Smooth muscle cell (in vitro differentiated cells): ENCODE measurements around the gene RALGDS. TPM values are rescaled to one million over a fixed set of nuclear protein-coding genes. Genes with fewer than 3 reads are reported as not detected.
"Not testable (repeated sequence)": the region's sequence is repeated elsewhere in the genome, so short reads cannot be mapped to it uniquely, and the experiment has no call there.

Experiments
- DNase-seq: peaks from one replicate; lab custom pipeline; 2025; ENCODE audit not compliant: unreplicated experiment; lab: John Stamatoyannopoulos, UW
- H2AFZ ChIP-seq: fragments of 200-600 bp; sonication (generic); 2 replicates; pipeline ENCODE4 v1.6.0; 2016; ENCODE audit warnings: antibody characterized with exemption, low read depth, mild to moderate bottlenecking
- H3F3A ChIP-seq: fragments of 200-600 bp; sonication (generic); 2 replicates; pipeline ENCODE4 v1.6.0; 2017; ENCODE audit warnings: antibody characterized with exemption, low read depth
- H3K27ac ChIP-seq: fragments of 200-600 bp; sonication (generic); 2 replicates; pipeline ENCODE4 v1.5.1; 2016; ENCODE audit warnings: low read depth, mild to moderate bottlenecking
- H3K27me3 ChIP-seq: fragments of 200-600 bp; sonication (generic); 2 replicates; pipeline ENCODE4 v1.6.1; 2016; ENCODE audit warnings: low read depth, mild to moderate bottlenecking
- H3K36me3 ChIP-seq: fragments of 200-600 bp; sonication (generic); 2 replicates; pipeline ENCODE4 v1.5.1; 2016; ENCODE audit warnings: low read depth
- H3K4me1 ChIP-seq: fragments of 200-600 bp; sonication (generic); 2 replicates; pipeline ENCODE4 v1.5.1; 2016; ENCODE audit warnings: low read depth
- H3K4me2 ChIP-seq: fragments of 200-600 bp; sonication (generic); 2 replicates; pipeline ENCODE4 v1.6.0; 2016; ENCODE audit warnings: mild to moderate bottlenecking
- H3K4me3 ChIP-seq: fragments of 200-600 bp; sonication (generic); 2 replicates; pipeline ENCODE4 v1.5.1; 2016; ENCODE audit warnings: mild to moderate bottlenecking
- H3K79me2 ChIP-seq: fragments of 200-600 bp; sonication (generic); 2 replicates; pipeline ENCODE4 v1.6.0; 2016; ENCODE audit warnings: low read depth, mild to moderate bottlenecking
- H3K9ac ChIP-seq: fragments of 200-600 bp; sonication (generic); 2 replicates; pipeline ENCODE4 v1.6.0; 2016; ENCODE audit warnings: low read depth
- H3K9me3 ChIP-seq: fragments of 200-600 bp; sonication (generic); replicated peaks from 2 replicates; pipeline ENCODE4 v1.5.1; 2016; ENCODE audit warnings: low read depth
- H4K20me1 ChIP-seq: fragments of 200-600 bp; sonication (generic); 2 replicates; pipeline ENCODE4 v1.6.0; 2016; ENCODE audit warnings: low read depth
- CTCF ChIP-seq: fragments of 200-600 bp; sonication (generic); IDR thresholded peaks from 2 replicates; pipeline ENCODE4 v1.5.1; 2017; ENCODE audit warnings: borderline replicate concordance, mild to moderate bottlenecking, antibody characterized with exemption; ENCODE audit not compliant: insufficient read depth, poor library complexity, severe bottlenecking
- WGBS: methylation state at CpG from one replicate; pipeline ENCODE4 v1.1.7; 2016; ENCODE audit warnings: low lambda C conversion rate; 5-methylcytosine and 5-hydroxymethylcytosine counted together
- polyA plus RNA-seq: library from polyadenylated mRNA; unstranded; fragments of >200 nt; fragmentation: Nextera tagmentation; extraction: Ambion mirVana; gene quantifications from 2 replicates; pipeline ENCODE4 v1.2.1, GENCODE V29; 2016
- total RNA-seq: library from RNA; depleted of rRNA; stranded (reverse); fragments of >200 nt; gene quantifications from 2 replicates; pipeline ENCODE4 v1.2.3, GENCODE V29; 2014

RALGDS gene
- total and polyA plus RNA-seq, 2 experiments from 2014 or later = 27.8 to 37.7 TPM

DNA sequence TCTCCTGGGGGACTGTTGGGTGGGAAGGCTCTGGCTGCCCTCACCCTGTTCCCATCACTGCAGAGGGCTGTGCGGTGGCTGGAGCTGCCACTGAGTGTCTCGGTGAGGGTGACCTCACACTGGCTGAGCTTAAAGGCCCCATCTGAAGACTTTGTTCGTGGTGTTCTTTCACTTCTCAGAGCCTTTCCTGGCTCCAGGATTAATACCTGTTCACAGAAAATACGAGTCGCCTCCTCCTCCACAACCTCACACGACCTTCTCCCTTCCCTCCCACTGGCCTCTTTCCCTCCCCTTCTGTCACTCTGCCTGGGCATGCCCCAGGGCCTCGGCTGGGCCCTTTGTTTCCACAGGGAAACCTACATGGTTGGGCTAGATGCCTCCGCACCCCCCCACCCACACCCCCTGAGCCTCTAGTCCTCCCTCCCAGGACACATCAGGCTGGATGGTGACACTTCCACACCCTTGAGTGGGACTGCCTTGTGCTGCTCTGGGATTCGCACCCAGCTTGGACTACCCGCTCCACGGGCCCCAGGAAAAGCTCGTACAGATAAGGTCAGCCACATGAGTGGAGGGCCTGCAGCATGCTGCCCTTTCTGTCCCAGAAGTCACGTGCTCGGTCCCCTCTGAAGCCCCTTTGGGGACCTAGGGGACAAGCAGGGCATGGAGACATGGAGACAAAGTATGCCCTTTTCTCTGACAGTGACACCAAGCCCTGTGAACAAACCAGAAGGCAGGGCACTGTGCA lies 59.8 kb downstream of the RALGDS start:
- not testable (repeated sequence) for H2AFZ ChIP-seq, H3K9ac ChIP-seq
- 41% methylated on average over 13 of the region's 14 CpGs for WGBS

GRCh38 chr9:133060417-133060841 lies 60.6 kb downstream of the RALGDS start:
- DNase-seq = no peak
- H4K20me1 ChIP-seq = no peaks in the 10 kb centered on the region
- no peaks in the 10 kb centered on the region for H3K79me2 ChIP-seq
- no peak overlapping the region for H3K27ac ChIP-seq
- H3K9ac ChIP-seq = no peak overlapping the region
- no peak overlapping the region for H3K4me3 ChIP-seq
- peak; percentile 13 for TF ChIP-seq CTCF
- H3K9me3 ChIP-seq = no peaks in the 10 kb centered on the region
- H2AFZ ChIP-seq = no peak overlapping the region
- H3F3A ChIP-seq = no peaks in the 10 kb centered on the region
- H3K27me3 ChIP-seq = no peaks in the 10 kb centered on the region
- no peak overlapping the region for H3K4me2 ChIP-seq
- H3K36me3 ChIP-seq = no peaks in the 10 kb centered on the region
- WGBS = 20% methylated on average over 4 of the region's 6 CpGs
- H3K4me1 ChIP-seq = peaks cover 15% of the 10 kb centered on the region

More for the DNA sequence above, 59.8 kb downstream of the RALGDS start:
- not testable (repeated sequence) for H3K79me2 ChIP-seq, H3K27me3 ChIP-seq, H3K9me3 ChIP-seq, DNase-seq, H3K4me3 ChIP-seq, H3F3A ChIP-seq, H3K36me3 ChIP-seq, H4K20me1 ChIP-seq
- Histone ChIP-seq H3K4me1 (peaks cover 15% of the 10 kb centered on the region), H3K27ac (peak overlapping the region; percentile 56), H3K4me2 (peak overlapping the region; percentile 44)

- no peaks in the 10 kb centered on the region for H4K20me1 ChIP-seq
- no peaks in the 10 kb centered on the region for H3K27me3 ChIP-seq
- H3F3A ChIP-seq = no peaks in the 10 kb centered on the region
- no peak overlapping the region for H2AFZ ChIP-seq
- no peak for TF ChIP-seq CTCF
- DNase-seq = no peak
- H3K9ac ChIP-seq = no peak overlapping the region
- H3K4me3 ChIP-seq = no peak overlapping the region
- H3K4me2 ChIP-seq = no peak overlapping the region
- no peaks in the 10 kb centered on the region for H3K36me3 ChIP-seq
- H3K79me2 ChIP-seq = no peaks in the 10 kb centered on the region
- peaks cover 15% of the 10 kb centered on the region for H3K4me1 ChIP-seq
- 65% methylated on average over 7 of the region's 7 CpGs for WGBS
- no peaks in the 10 kb centered on the region for H3K9me3 ChIP-seq
- no peak overlapping the region for H3K27ac ChIP-seq
Observed at GRCh38 chr9:133059623-133060022, 61.4 kb downstream of the RALGDS start.

DNA sequence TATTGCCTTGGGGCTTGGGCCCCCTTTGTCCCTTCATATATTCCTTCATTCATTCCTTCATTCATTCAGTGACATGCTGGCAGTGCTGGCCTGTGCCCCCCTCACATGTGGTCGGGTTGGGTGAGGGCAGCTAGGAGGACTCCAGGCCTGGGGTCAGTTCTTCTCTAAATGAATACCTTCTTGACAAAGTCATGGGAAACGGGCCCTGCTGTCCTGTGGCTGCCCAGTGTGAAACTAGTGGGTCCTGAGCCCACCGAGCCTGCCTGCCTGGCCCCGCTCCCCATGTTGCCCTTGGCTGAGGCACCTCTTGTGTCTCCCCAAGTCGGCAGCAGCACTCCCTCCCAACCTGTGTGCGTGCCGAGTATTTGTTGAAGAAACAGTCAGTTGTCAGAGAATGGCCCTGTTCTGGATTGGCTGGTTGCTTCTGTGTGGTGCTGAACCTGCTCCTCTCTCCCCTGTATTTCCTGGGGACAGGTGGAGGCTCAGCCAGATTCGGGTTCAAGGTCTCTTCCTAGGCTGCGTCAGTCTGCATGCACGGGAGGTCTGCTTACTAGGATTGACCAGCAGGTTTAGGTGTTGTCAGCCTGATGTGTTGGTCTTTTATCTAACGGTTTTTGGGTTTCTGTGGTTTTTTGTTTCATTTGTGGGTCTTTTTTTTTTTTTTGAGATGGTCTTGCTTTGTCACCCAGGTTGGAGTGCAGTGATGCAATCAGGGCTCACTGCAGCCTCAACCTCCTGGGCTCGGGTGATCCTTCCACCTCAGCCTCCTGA lies 62.3 kb downstream of the RALGDS start:
- H3F3A ChIP-seq = no peaks in the 10 kb centered on the region
- H3K27me3 ChIP-seq = no peaks in the 10 kb centered on the region
- no peak overlapping the region for H3K27ac ChIP-seq
- DNase-seq = no peak
- H3K79me2 ChIP-seq = no peaks in the 10 kb centered on the region
- no peaks in the 10 kb centered on the region for H4K20me1 ChIP-seq
- WGBS = 94% methylated on average over 12 of the region's 12 CpGs
- H3K4me1 ChIP-seq = peaks cover 15% of the 10 kb centered on the region
- H3K9me3 ChIP-seq = no peaks in the 10 kb centered on the region
- no peak overlapping the region for H3K4me3 ChIP-seq
- no peak overlapping the region for H3K9ac ChIP-seq
- H3K4me2 ChIP-seq = no peak overlapping the region
- no peak overlapping the region for H2AFZ ChIP-seq
- no peaks in the 10 kb centered on the region for H3K36me3 ChIP-seq
- TF ChIP-seq CTCF = no peak
